ENCODE measurements around the gene NFKBIL1.

GRCh38 chr6:31538805-31539400 is 8.5 kb upstream of the NFKBIL1 start:
- TF ChIP-seq EZH2phosphoT487 (IDR thresholded peaks at IDR 0.05; ENCODE audit: borderline replicate concordance): no peak
- no peak for TF ChIP-seq CTCF (conservative IDR thresholded peaks at IDR 0.05; ENCODE audit: low read length)
